CD1c-positive myeloid dendritic cell (primary cell): ENCODE measurements around the gene LRP3.
"Not testable (repeated sequence)": the region's sequence is repeated elsewhere in the genome, so short reads cannot be mapped to it uniquely, and the experiment has no call there.

Experiments
- DNase-seq: peaks from one replicate; pipeline ENCODE4 v3.0.0-alpha.2; 2016; ENCODE audit errors: extremely low spot score

LRP3 gene

GRCh38 chr19:33215438-33216197, 21.5 kb downstream of the LRP3 start:
- DNase-seq: no peak

DNA sequence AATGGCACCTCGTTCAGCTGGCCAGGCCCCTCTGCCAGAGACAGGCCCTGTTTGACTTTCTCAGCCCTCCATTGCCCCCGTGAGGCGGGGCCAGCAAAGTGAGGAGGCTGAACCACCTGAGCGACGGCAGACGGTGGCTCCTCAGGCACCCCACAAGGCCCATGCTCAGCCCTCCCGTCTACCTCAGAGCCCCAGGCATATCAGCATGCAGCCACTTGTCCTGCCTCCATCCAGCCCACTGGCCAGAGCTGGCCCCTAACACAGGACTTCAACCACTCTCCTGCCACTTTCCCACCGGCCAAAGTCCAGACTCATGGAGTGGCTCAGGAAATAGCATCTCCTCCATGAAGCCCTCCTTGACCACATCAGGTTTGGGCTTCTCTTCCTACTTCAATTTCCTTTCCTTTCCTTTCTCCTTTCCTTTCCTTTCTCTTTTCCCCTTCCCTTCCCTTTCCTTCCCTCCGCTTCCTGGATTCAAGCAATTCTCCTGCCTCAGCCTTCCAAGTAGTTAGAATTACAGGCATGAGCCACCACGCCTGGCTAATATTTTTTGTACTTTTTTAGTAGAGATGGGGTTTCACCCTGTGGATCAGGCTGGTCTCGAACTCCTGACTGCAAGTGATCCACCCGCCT, 22.2 kb downstream of the LRP3 start:
- no peak for DNase-seq

GRCh38 chr19:33217881-33218280, 23.8 kb downstream of the LRP3 start:
- DNase-seq: no peak

GRCh38 chr19:33219261-33219815, 25.2 kb downstream of the LRP3 start:
- no peak for DNase-seq

GRCh38 chr19:33220115-33220514, 26.0 kb downstream of the LRP3 start:
- no peak for DNase-seq

- no peak for DNase-seq
Observed at GRCh38 chr19:33220735-33221134, 26.6 kb downstream of the LRP3 start.

DNA sequence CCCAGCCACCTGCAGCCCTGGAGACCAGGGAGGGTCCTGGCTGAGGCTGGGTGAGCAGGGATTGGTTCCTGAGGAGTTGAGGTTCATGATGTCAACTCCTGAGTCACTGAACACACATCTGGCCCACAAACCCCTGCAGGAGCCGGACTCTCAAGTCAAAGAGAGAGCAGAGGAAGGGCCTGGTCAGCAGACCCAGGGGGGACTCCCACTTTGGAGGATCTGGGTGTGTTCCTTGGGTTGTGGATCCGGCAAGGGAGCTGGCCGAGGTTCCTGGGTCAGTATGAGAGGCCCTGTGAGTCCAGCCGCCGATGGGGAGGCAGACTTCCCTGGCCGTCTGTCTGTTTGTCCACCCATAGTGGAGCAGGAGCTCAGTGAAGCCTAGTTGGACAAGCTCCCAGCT, 27.5 kb downstream of the LRP3 start:
- DNase-seq: no peak

DNA sequence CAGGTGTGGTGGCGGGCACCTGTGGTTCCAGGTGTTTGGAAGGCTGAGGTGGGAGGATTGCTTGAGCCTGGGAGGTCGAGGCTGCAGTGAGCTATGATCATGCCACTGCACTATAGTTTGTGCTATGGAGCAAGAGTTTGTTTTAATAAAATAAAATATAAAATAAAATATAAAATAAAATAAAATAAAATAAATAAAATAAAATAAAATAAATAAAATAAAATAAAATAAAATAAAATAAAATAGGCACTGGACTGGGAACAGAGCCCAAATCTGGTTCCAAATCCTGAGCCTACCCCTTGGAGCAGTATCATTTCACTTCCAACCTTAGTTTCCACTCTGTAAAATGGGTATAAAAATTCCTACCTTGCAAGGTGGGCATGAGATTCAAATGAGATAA, 28.1 kb downstream of the LRP3 start:
- DNase-seq: not testable (repeated sequence)

DNA sequence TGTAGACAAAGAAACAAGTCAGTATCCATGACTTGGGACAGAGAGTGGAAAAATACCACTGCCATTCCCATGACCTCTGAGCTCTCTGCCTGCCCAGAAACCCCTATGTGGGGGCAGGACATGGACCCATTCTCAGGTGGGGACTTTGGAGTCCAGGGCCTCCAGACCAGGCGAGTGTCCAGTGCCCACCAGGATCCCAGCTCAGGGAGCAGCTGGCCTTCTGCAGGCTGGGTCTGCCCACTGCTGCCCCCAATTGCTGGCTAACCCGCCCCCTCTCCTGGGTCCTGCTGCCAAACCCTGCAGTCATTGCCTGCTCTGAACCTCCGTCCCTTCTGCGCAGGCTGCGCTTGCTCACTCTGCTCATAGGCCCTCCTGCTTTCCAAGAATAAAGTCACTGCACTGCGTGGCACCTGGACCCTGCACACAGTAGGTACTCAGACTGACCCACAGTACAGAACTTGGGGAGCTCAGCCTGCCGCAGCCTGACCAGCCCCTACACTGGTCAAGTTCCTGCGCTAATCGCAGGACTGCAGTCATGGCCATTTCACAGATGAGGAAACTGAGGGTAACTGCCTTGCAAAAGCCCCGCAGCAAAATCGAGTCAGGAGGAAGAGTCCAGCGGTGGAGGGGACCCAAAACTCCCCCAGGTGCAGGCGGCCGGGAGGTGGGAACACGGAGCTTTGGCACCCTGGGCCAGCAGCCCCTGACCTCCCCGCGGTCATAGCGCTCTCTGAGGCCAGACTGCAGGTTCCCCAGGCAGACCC, 30.7 kb downstream of the LRP3 start:
- DNase-seq: no peak

DNA sequence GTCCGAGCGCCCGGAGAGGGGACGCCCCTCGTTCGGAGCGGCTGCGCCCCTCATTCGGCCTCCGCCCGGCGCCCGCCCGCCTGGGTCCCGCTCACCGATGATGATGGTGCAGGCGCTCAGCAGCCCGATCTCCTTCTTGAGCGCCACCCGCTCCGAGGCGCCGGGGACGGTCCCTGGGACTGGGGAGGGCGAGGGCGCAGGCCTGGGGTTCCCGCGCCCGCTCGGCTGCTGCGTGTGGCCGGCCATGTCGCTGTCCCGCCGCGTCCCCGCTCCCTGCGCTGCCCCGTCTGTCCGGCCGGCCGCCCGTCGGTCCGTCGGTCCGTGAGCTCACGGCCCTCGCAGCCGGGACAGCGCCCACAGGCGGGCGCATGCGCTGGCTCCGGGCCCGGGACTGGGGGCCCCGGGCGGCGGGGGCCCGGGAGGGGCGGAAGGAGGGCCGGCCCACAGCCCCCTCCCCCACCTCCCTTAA, 31.4 kb downstream of the LRP3 start, which contains the start of gene SLC7A10:
TSS of gene SLC7A10 (minus strand) at position 393 of the 469 bp plus-strand sequence. CDS start at position 246, 147 bp downstream.
- no peak for DNase-seq

DNA sequence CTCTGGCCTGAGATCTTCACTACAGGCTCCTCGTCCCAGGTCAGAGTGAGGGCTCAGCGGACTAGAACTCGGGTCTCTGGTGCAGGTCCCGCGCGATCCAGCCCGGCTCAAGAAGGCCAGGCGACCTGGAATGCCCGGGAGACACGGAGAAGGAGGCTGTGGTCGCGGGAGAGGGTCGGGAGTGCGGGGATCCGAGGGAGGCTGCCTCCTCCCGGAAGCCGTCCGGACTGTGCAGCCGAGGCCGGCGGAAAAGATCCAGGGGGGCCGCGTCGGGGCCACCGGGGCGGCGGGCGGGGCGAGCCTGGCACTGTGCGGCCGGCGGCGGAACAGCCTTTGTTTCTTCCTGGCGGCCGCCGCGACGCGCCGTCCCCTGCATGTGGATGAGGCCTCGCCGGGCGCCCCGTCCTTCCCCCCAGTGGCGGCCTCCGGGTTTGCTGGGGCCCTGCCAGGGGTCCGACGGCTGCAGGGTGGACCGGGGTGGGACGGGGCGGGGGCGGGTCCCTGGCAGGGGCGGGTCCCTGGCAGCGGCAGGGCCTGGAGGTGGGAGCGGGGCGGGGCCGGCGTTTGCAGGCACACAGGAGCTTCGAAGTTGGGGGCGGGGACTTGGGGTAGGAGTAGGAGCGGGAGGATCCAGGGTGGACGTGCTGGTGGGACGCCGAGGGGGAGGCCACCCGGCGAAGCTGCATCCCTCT, 32.6 kb downstream of the LRP3 start:
- peak; percentile 31 for DNase-seq

GRCh38 chr19:33227242-33227650, 33.1 kb downstream of the LRP3 start:
- no peak for DNase-seq

DNA sequence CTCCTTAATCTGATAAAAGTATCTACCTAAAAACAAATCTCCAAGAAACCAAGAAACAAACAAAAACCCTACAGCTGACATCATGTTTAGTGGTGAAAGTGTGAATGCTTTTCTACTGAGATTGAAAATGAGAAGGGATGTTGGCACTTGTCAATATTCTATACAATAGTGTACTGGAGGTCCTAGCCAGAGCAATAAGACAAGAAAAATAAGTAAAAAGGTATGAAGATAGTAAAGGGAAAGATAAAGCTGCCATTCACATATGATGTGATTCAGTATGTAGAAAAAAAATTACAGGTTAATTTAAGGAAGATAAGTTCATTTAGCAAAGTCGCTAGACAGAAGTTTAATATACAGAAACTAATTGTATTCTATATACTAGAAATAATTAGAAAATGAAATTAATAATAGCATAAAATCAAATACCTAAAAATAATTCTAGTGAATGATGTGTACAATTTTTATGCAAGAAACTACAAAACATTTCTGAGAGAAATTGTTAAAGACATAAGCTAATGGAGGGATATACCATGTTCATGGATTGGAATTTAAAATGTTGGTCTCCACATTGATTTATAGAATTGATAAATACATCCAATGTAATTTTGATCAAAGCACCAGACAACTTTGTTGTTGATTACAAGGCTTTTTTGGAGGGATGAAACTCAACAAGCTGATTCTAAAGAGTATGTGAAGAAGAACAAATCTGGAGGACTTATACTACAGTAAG, 33.9 kb downstream of the LRP3 start:
- DNase-seq: no peak

DNA sequence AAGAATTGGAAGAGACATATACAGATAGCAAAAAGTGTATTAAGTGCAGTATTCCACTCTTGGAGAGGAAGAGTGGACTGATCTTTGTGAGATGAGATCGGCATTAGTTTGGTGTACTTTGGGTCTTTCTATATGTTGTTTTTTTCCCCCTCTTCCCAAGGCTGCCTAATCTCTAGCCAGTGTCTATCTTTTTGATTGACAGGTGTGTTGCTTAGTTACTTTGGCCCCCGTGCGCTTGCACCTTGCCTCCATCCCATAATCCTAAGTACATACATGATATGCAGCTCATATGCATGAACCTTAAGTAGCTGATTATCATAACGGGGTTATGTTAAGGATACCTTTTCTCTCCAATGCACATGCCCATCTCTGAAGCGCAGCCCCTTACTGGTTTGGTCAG, 35.8 kb downstream of the LRP3 start:
- no peak for DNase-seq

DNA sequence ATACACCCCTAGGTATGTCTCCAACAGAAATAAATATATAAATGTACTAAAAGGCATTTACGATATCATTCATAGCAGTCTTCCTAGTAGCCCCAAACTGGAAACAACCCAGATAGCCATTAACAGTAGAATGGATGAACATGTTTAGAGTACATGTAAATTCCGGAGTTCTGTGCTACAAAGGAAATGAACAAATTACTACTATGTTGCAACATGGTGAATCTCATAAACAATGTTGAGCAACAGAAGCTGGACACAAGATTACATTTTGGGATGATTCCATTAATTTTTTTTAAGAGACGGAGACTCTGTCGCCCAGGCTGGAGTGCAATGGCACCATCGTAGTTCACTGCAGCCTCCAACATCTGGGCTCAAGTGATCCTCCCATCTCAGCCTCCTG, 37.4 kb downstream of the LRP3 start:
- no peak for DNase-seq

- DNase-seq: no peak
Observed at GRCh38 chr19:33232656-33233055, 38.5 kb downstream of the LRP3 start.

DNA sequence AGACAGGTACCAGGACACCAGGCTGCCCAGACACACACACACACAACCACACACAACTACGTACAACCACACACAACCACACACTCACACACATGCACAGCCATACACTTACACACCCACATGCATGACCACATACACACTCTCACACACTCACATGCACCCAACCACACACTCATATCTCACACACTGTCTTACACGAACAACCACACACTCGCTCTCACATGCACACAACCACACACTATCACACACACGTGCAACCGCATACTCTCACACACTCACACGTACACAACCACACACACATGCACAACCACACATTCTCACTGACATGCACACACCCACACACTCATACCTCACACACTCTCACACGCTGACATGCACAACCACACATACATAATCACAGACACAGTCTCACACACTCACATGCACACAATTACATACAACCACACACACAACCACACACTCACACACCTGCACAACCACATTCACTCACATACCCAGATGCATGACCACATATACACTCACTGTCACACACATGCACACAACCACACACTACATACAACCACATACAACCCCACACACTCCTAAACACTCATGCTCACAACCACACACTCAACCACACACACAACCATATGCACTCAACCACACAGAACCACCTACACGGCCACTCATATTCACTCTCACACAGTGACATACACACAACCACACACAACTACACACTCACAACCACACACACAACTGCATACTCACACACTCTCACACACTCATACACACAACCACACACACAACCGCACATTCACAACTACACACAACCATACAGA, 39.1 kb downstream of the LRP3 start:
- no peak for DNase-seq

- no peak for DNase-seq
Observed at GRCh38 chr19:33234092-33234491, 40.0 kb downstream of the LRP3 start.

DNA sequence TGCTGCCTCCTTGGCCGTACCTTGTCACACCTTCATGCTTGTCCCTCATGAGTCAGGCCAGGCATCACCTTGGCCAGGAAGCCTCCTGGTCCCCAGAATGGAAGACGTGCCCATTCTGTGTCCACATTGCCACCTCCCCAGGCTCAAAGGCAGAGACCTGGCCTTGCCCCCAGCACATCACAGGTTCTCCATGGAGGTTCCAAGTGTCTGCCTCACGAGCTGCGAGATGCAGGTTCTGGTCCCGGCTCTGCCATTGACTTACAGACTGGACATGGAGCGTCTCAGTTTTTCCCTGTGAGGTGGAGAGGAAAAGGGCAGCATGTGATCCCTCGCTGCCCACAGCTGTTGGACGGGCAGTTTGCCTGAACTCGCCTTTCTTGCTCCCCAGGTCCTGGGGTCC, 40.6 kb downstream of the LRP3 start:
- no peak for DNase-seq
